HEK293 (cell line): ENCODE measurements around the gene GPR4.

Source experiments
- CTCF ChIA-PET: fragments of 350-600 bp; formaldehyde crosslinking; extraction: SDS; loops from one replicate; lab custom pipeline; 2021; ENCODE audit warnings: antibody characterized with exemption; lab: Yijun Ruan, JAX
- POLR2A ChIA-PET: fragments of 300-600 bp; formaldehyde crosslinking; extraction: SDS; loops from one replicate; lab custom pipeline; 2020; ENCODE audit warnings: antibody characterized with exemption, inconsistent platforms; lab: Yijun Ruan, JAX
- H3K27ac ChIP-seq: fragments of 200-500 bp; sonication (Bioruptor generic); 2 replicates; pipeline ENCODE4 v1.5.1; 2014; ENCODE audit warnings: low read depth, low read length, control low read depth, inconsistent platforms; ENCODE audit errors: extremely low read depth
- H3K36me3 ChIP-seq, 2 experiments: fragments of 200-500 bp in 1 of 2; sonication (Bioruptor generic) in 1 of 2; 1 replicate in 1 of 2; 2 replicates in 1 of 2; pipeline ENCODE4 v1.5.1; 2014 to 2017; ENCODE audit warnings: inconsistent platforms in 2 of 2, low read length in 2 of 2; ENCODE audit not compliant: control insufficient read depth in 2 of 2, insufficient read depth in 1 of 2
- H3K4me1 ChIP-seq: fragments of 200-500 bp; sonication (Bioruptor generic); 2 replicates; pipeline ENCODE4 v1.5.1; 2014; ENCODE audit warnings: mild to moderate bottlenecking, low read length, inconsistent platforms; ENCODE audit not compliant: control insufficient read depth, insufficient read depth
- H3K4me3 ChIP-seq: 2 replicates; pipeline ENCODE4 v1.5.1; 2011; ENCODE audit warnings: low read depth, mild to moderate bottlenecking, control low read depth, low read length, moderate library complexity
- H3K9me3 ChIP-seq: fragments of 200-500 bp; sonication (Bioruptor generic); 2 replicates; pipeline ENCODE4 v1.5.1; 2014; ENCODE audit warnings: low read depth, low read length, inconsistent platforms; ENCODE audit not compliant: control insufficient read depth, insufficient read depth
- FEZF1 ChIP-seq: fragments of 450-650 bp; formaldehyde crosslinking; IDR thresholded peaks from 2 replicates; pipeline ENCODE4 v1.5.1; 2016; ENCODE audit warnings: missing biosample characterization, missing genetic modification characterization
- HOXC10 ChIP-seq: sonication (generic); formaldehyde crosslinking; IDR thresholded peaks from 2 replicates; pipeline ENCODE4 v1.8.1; 2023; ENCODE audit warnings: mild to moderate bottlenecking, missing genetic modification reagents
- KLF17 ChIP-seq: fragments of 450-650 bp; formaldehyde crosslinking; IDR thresholded peaks from 2 replicates; pipeline ENCODE4 v1.5.1; 2016; ENCODE audit warnings: missing biosample characterization, missing genetic modification characterization
- MEIS1 ChIP-seq: sonication (generic); formaldehyde crosslinking; IDR thresholded peaks from 2 replicates; pipeline ENCODE4 v1.8.1; 2022; ENCODE audit warnings: missing genetic modification reagents, mild to moderate bottlenecking, borderline replicate concordance
- PRDM10 ChIP-seq: fragments of 450-650 bp; formaldehyde crosslinking; IDR thresholded peaks from 2 replicates; pipeline ENCODE4 v1.5.1; 2016; ENCODE audit warnings: missing biosample characterization, missing genetic modification characterization
- PRDM4 ChIP-seq: fragments of 450-650 bp; formaldehyde crosslinking; IDR thresholded peaks from 2 replicates; pipeline ENCODE4 v1.5.1; 2017; ENCODE audit warnings: missing biosample characterization, missing genetic modification characterization
- SETDB1 ChIP-seq: IDR thresholded peaks from one replicate; pipeline ENCODE4 v1.6.1; 2017; ENCODE audit warnings: mild to moderate bottlenecking, low read length, moderate library complexity, mixed read lengths; ENCODE audit not compliant: insufficient read length
- ZBTB11 ChIP-seq: fragments of 450-650 bp; formaldehyde crosslinking; conservative IDR thresholded peaks from 2 replicates; pipeline ENCODE4 v1.5.1; 2016; ENCODE audit warnings: low read depth, missing biosample characterization, missing genetic modification characterization
- ZNF169 ChIP-seq: fragments of 450-650 bp; formaldehyde crosslinking; IDR thresholded peaks from 2 replicates; pipeline ENCODE4 v1.5.1; 2016; ENCODE audit warnings: missing biosample characterization, missing genetic modification characterization
- ZNF19 ChIP-seq: fragments of 450-650 bp; formaldehyde crosslinking; IDR thresholded peaks from 2 replicates; pipeline ENCODE4; 2016; ENCODE audit warnings: missing biosample characterization, missing genetic modification characterization, low read depth
- ZNF202 ChIP-seq: fragments of 450-650 bp; formaldehyde crosslinking; IDR thresholded peaks from 2 replicates; pipeline ENCODE4 v1.5.1; 2016; ENCODE audit warnings: missing biosample characterization, missing genetic modification characterization, borderline replicate concordance
- ZNF280D ChIP-seq: fragments of 450-650 bp; formaldehyde crosslinking; IDR thresholded peaks from 2 replicates; pipeline ENCODE4 v1.5.1; 2016; ENCODE audit warnings: missing biosample characterization, missing genetic modification characterization
- ZNF362 ChIP-seq: fragments of 450-650 bp; formaldehyde crosslinking; IDR thresholded peaks from 2 replicates; pipeline ENCODE4 v1.5.1; 2016; ENCODE audit warnings: missing biosample characterization, missing genetic modification characterization
- ZNF426 ChIP-seq: fragments of 450-650 bp; formaldehyde crosslinking; IDR thresholded peaks from 2 replicates; pipeline ENCODE4 v1.5.1; 2017; ENCODE audit warnings: missing biosample characterization, missing genetic modification characterization, mild to moderate bottlenecking, inconsistent platforms, moderate library complexity
- ZNF449 ChIP-seq: fragments of 450-650 bp; formaldehyde crosslinking; IDR thresholded peaks from 2 replicates; pipeline ENCODE4 v1.5.1; 2017; ENCODE audit warnings: missing biosample characterization, mild to moderate bottlenecking, missing genetic modification characterization, moderate library complexity
- ZNF521 ChIP-seq: fragments of 450-650 bp; formaldehyde crosslinking; IDR thresholded peaks from 2 replicates; pipeline ENCODE4 v1.5.1; 2017; ENCODE audit warnings: missing biosample characterization, mild to moderate bottlenecking, missing genetic modification characterization
- ZNF555 ChIP-seq: fragments of 450-650 bp; formaldehyde crosslinking; conservative IDR thresholded peaks from 2 replicates; pipeline ENCODE4 v1.5.1; 2017; ENCODE audit warnings: missing biosample characterization, mild to moderate bottlenecking, missing genetic modification characterization, inconsistent platforms
- ZNF560 ChIP-seq: fragments of 450-650 bp; formaldehyde crosslinking; IDR thresholded peaks from 2 replicates; pipeline ENCODE4 v1.5.1; 2017; ENCODE audit warnings: missing biosample characterization, missing genetic modification characterization, borderline replicate concordance
- ZNF561 ChIP-seq: fragments of 450-650 bp; IDR thresholded peaks from 2 replicates; pipeline ENCODE4 v1.5.1; 2018; ENCODE audit warnings: missing biosample characterization, missing genetic modification characterization, borderline replicate concordance
- ZNF677 ChIP-seq: fragments of 450-650 bp; IDR thresholded peaks from 2 replicates; pipeline ENCODE4 v1.5.0; 2018; ENCODE audit warnings: missing biosample characterization, mild to moderate bottlenecking, missing genetic modification characterization, moderate library complexity
- ZNF791 ChIP-seq: fragments of 450-650 bp; formaldehyde crosslinking; IDR thresholded peaks from 2 replicates; pipeline ENCODE4 v1.5.1; 2016; ENCODE audit warnings: missing biosample characterization, missing genetic modification characterization

Gene GPR4

GRCh38 chr19:45542234-45542668, 59.8 kb downstream of the GPR4 start:
- POLR2A ChIA-PET: no interaction called here
- TF ChIP-seq ZNF791 (tag by site-specific recombination) (no peak), SETDB1 (peak; percentile 22), ZNF449 (tag by site-specific recombination) (no peak), ZNF280D (tag by site-specific recombination) (no peak), FEZF1 (peak; percentile 91), ZNF677 (no peak), ZNF561 (0 out of 2 replicates have a peak, but pooled peaks have one; percentile 29), ZNF169 (tag by site-specific recombination) (no peak), ZNF19 (tag by site-specific recombination) (no peak), ZNF362 (tag by site-specific recombination) (peak; percentile 64; the same call in 1 of the 2 replicates), ZNF521 (no peak), ZNF426 (no peak), ZBTB11 (no peak), ZNF560 (tag by site-specific recombination) (no peak), MEIS1 (CRISPR knock-in tag) (no peak), ZNF202 (tag by site-specific recombination) (no peak), HOXC10 (CRISPR knock-in tag) (no peak), KLF17 (tag by site-specific recombination) (no peak), ZNF555 (tag by site-specific recombination) (no peak), PRDM4 (tag by site-specific recombination) (peak; percentile 80), PRDM10 (tag by site-specific recombination) (peak; percentile 60)

More at GRCh38 chr19:45542234-45542668, 59.8 kb downstream of the GPR4 start:
- no peaks in the 10 kb centered on the region for H3K36me3 ChIP-seq
- H3K4me3 ChIP-seq: no peak overlapping the region
- H3K27ac ChIP-seq: peak overlapping the region; percentile 66
- CTCF ChIA-PET: interaction anchor here (8.8 kb wide), 1 partner anchor 16 kb away, joined by 60 read pairs; no protein-coding TSS in a partner anchor
- H3K9me3 ChIP-seq: no peaks in the 10 kb centered on the region
- H3K4me1 ChIP-seq: peaks cover 7% of the 10 kb centered on the region; the same call in 1 of the 2 replicates
